NOMO-1 treated with DMSO at 0.1 percent for 48 hours (cell line): Measurements from ENCODE around the gene ZNF771.

Experiments used
- DNase-seq: peaks from one replicate; lab custom pipeline; 2025; ENCODE audit not compliant: unreplicated experiment; lab: John Stamatoyannopoulos, UW

The ZNF771 gene

GRCh38 chr16:30407102-30407803 is at the start of gene ZNF771:
TSS of gene ZNF771 (plus strand) at chr16:30407606. CDS start at chr16:30408054, 448 bp downstream.
- DNase-seq, result peak; percentile 85

- DNase-seq, result no peak
Observed at GRCh38 chr16:30357715-30358576, 49.5 kb upstream of the ZNF771 start.

GRCh38 chr16:30358577-30358936 is 48.8 kb upstream of the ZNF771 start:
- DNase-seq, result no peak

GRCh38 chr16:30358990-30359870 is 48.2 kb upstream of the ZNF771 start:
- DNase-seq, result no peak

- DNase-seq, result no peak
Observed at GRCh38 chr16:30359871-30360170, 47.6 kb upstream of the ZNF771 start.

GRCh38 chr16:30361180-30361579 is 46.2 kb upstream of the ZNF771 start:
- DNase-seq, result no peak

- DNase-seq, result no peak
Observed at GRCh38 chr16:30365200-30365599, 42.2 kb upstream of the ZNF771 start.

GRCh38 chr16:30366511-30366910 is 40.9 kb upstream of the ZNF771 start:
- DNase-seq, result no peak

GRCh38 chr16:30367349-30368009 is 39.9 kb upstream of the ZNF771 start:
- DNase-seq, result no peak

- DNase-seq, result peak; percentile 65
Observed at GRCh38 chr16:30368122-30368791, 39.1 kb upstream of the ZNF771 start.

- DNase-seq, result no peak
Observed at GRCh38 chr16:30368792-30369090, 38.7 kb upstream of the ZNF771 start.

- DNase-seq, result no peak
Observed at GRCh38 chr16:30369091-30369937, 38.1 kb upstream of the ZNF771 start.

GRCh38 chr16:30369938-30370455 is 37.4 kb upstream of the ZNF771 start:
- no peak for DNase-seq

GRCh38 chr16:30370456-30371247 is 36.8 kb upstream of the ZNF771 start, which contains the start of gene TBC1D10B:
TSS of gene TBC1D10B (minus strand) at chr16:30370494. CDS start at chr16:30370183, 311 bp downstream.
- peak; percentile 100 for DNase-seq

- DNase-seq, result no peak
Observed at GRCh38 chr16:30371248-30371816, 36.1 kb upstream of the ZNF771 start.

- DNase-seq, result no peak
Observed at GRCh38 chr16:30372038-30372712, 35.2 kb upstream of the ZNF771 start.

- DNase-seq, result no peak
Observed at GRCh38 chr16:30372725-30373124, 34.7 kb upstream of the ZNF771 start.

GRCh38 chr16:30374538-30374937 is 32.9 kb upstream of the ZNF771 start, which contains the start of gene MYL11:
TSS of gene MYL11 (plus strand) at chr16:30374802. CDS start at chr16:30374858, 56 bp downstream.
- DNase-seq, result no peak
